Right lobe of liver (tissue), 6 donors: Measurements from ENCODE around the gene CSK. TPM values are rescaled to one million over a fixed set of nuclear protein-coding genes. Genes with fewer than 3 reads are reported as not detected.
A peak's percentile ranks its signal among the peaks of the same experiment; 100 is the strongest.

ENCODE experiments used
- ATAC-seq, 4 donors: fragments of 200-7000 bp; cut with Tn5 transposase; one replicate each; pipeline ENCODE4 v1.9.1; 2020; ENCODE audit warnings: mild to moderate bottlenecking in 4 of 4, moderate library complexity in 4 of 4
- DNase-seq, 3 donors: peaks; one replicate each; pipeline ENCODE4 v3.0.0-alpha.2; 2020
- H3K27ac ChIP-seq, 3 donors: fragments of 200-600 bp; one replicate each; pipeline ENCODE4 v1.8.0; 2022
- H3K27me3 ChIP-seq, 2 donors: fragments of 200-600 bp; one replicate each; pipeline ENCODE4 v1.8.0; 2022
- H3K36me3 ChIP-seq, 4 donors: fragments of 200-600 bp; sonication (generic) in 1 of 4; one replicate each; pipeline versions ENCODE4 v1.5.1 to v1.8.0; 2017 to 2022; ENCODE audit warnings: control low read depth in 1 of 4
- H3K4me1 ChIP-seq, 4 donors: fragments of 200-600 bp; sonication (generic) in 1 of 4; one replicate each; pipeline versions ENCODE4 v1.5.1 to v1.8.0; 2017 to 2022; ENCODE audit warnings: control low read depth in 1 of 4
- H3K4me3 ChIP-seq, 3 donors: fragments of 200-600 bp; one replicate each; pipeline ENCODE4 v1.8.0; 2022
- H3K9me3 ChIP-seq, 4 donors: fragments of 200-600 bp; sonication (generic) in 1 of 4; one replicate each; pipeline versions ENCODE4 v1.5.1 to v1.8.0; 2017 to 2022; ENCODE audit warnings: control low read depth in 1 of 4
- CTCF ChIP-seq, 4 donors: fragments of 200-600 bp in 3 of 4; fragments of 450-650 bp in 1 of 4; IDR thresholded peaks; one replicate each; pipeline versions ENCODE4 v1.5.1 to v1.8.0; 2016 to 2022; ENCODE audit warnings: antibody characterized with exemption in 4 of 4, mild to moderate bottlenecking in 2 of 4
- POLR2A ChIP-seq: fragments of 450-650 bp; IDR thresholded peaks from one replicate; pipeline ENCODE4 v1.6.1; 2017; ENCODE audit warnings: antibody characterized with exemption, mild to moderate bottlenecking
- WGBS: methylation state at CpG from one replicate; pipeline ENCODE4 v1.1.6; 2018; ENCODE audit warnings: low coverage, low lambda C conversion rate; ENCODE audit not compliant: insufficient coverage; ENCODE audit errors: missing lambda C conversion rate; 5-methylcytosine and 5-hydroxymethylcytosine counted together
- intact Hi-C, 2 donors: fragments of 100-400 bp; cut with DNase I; formaldehyde crosslinking; loops; one replicate each; pipeline versions ENCODE4 v1.11.2 to v1.14.1; 2022
- total RNA-seq, 6 experiments: library from RNA; depleted of rRNA in 2 of 6; stranded (reverse); fragments of >200 nt in 2 of 6; fragmentation: NEBNext Ultra II Directional in 3 of 6; extraction: Animal tissue kit (Norgen Biotek cat#: 25700) in 3 of 6; gene quantifications; one replicate each; pipeline versions ENCODE4 v1.1.0 to v1.2.4, GENCODE V29; 2016 to 2023
- donor health status: DM: no; HTN: yes; CAD: no.
- donor health status: DM: no; HTN: no; CAD: no.
- donor health status: DM: no; HTN: no; CAD: no.
- donor health status: DM: no; HTN: yes; CAD: no.
- donor health status: DM: no; HTN: yes; CAD: no.

CSK gene
- total RNA-seq, 6 experiments from 2014 or later, result 22.2 to 50.9 (median 32.7) TPM

- H3K9me3 ChIP-seq, result no peaks in the 10 kb centered on the region
- no peak overlapping the region for H3K27ac ChIP-seq
- peaks cover 0 to 13% (median 0%) of the 10 kb centered on the region in 4 donors for H3K36me3 ChIP-seq
- ATAC-seq (no peak), DNase-seq (no peak)
- no peaks in the 10 kb centered on the region for H3K27me3 ChIP-seq
- intact Hi-C loops, result no loop called here
- TF ChIP-seq POLR2A, result no peak
- TF ChIP-seq CTCF (IDR thresholded peaks at IDR 0.05), result no peak
- WGBS, result 33% methylated on average over 1 of the region's 12 CpGs
- H3K4me1 ChIP-seq, result no peaks in the 10 kb centered on the region
- H3K4me3 ChIP-seq, result no peak overlapping the region
These were observed 51.7 kb downstream of the CSK start for GRCh38 chr15:74833376-74834107.

GRCh38 chr15:74835312-74835823, 53.5 kb downstream of the CSK start:
- 13% methylated on average over 3 of the region's 5 CpGs for whole genome bisulfite sequencing
- no peaks in the 10 kb centered on the region for H3K27me3 ChIP-seq
- intact Hi-C loops, result no loop called here
- H3K4me3 ChIP-seq, result no peak overlapping the region
- peaks cover 0 to 15% (median 0%) of the 10 kb centered on the region in 4 donors for H3K36me3 ChIP-seq
- H3K4me1 ChIP-seq, result no peaks in the 10 kb centered on the region
- TF ChIP-seq CTCF (IDR thresholded peaks at IDR 0.05) (peak; percentile 67 to 81 (median 78)), POLR2A (no peak)
- ATAC-seq, result peak; percentile 66 to 78 (median 75)
- peak; percentile 62 to 72 (median 67) for DNase-seq
- H3K27ac ChIP-seq, result no peak overlapping the region
- H3K9me3 ChIP-seq, result no peaks in the 10 kb centered on the region

GRCh38 chr15:74836846-74837245, 55.0 kb downstream of the CSK start:
- intact Hi-C loops, result no loop called here
- Histone ChIP-seq H3K4me3 (no peak overlapping the region), H3K9me3 (no peaks in the 10 kb centered on the region), H3K4me1 (no peaks in the 10 kb centered on the region), H3K27ac (no peak overlapping the region), H3K27me3 (no peaks in the 10 kb centered on the region), H3K36me3 (peaks cover 0 to 15% (median 0%) of the 10 kb centered on the region in 4 donors)
- TF ChIP-seq CTCF (IDR thresholded peaks at IDR 0.05) (no peak), POLR2A (no peak)
- no peak for ATAC-seq
- WGBS, result 79% methylated on average over 4 of the region's 7 CpGs
- no peak for DNase-seq

- Histone ChIP-seq H3K4me3 (no peak overlapping the region), H3K36me3 (peaks cover 0 to 15% (median 0%) of the 10 kb centered on the region in 4 donors), H3K4me1 (peaks cover 0 to 7% (median 2%) of the 10 kb centered on the region in 4 donors), H3K27ac (no peak overlapping the region), H3K9me3 (no peaks in the 10 kb centered on the region), H3K27me3 (no peaks in the 10 kb centered on the region)
- intact Hi-C loops, result no loop called here
- WGBS, result 70% methylated on average over 8 of the region's 15 CpGs
- ATAC-seq, result no peak
- DNase-seq, result no peak
- no peak for TF ChIP-seq CTCF (IDR thresholded peaks at IDR 0.05)
- TF ChIP-seq POLR2A, result no peak
These were observed 55.7 kb downstream of the CSK start for GRCh38 chr15:74837482-74838136.
